GM12891 (cell line): ENCODE measurements around the gene HMBS.

Experiments used
- POLR2A ChIP-seq: IDR thresholded peaks from 2 replicates; pipeline ENCODE4 v1.6.1; 2011; ENCODE audit warnings: low read depth, low read length, control low read depth
- POLR2AphosphoS5 ChIP-seq: IDR thresholded peaks from 2 replicates; pipeline ENCODE4 v1.6.1; 2011; ENCODE audit warnings: low read depth, low read length, control low read depth
- POU2F2 ChIP-seq: IDR thresholded peaks from 2 replicates; pipeline ENCODE4 v1.6.1; 2011; ENCODE audit warnings: low read depth, mild to moderate bottlenecking, control low read depth, low read length, moderate library complexity
- SPI1 ChIP-seq: IDR thresholded peaks from 2 replicates; pipeline ENCODE4 v1.6.1; 2011; ENCODE audit warnings: low read depth, low read length, control low read depth
- TAF1 ChIP-seq: IDR thresholded peaks from 2 replicates; pipeline ENCODE4 v1.6.1; 2011; ENCODE audit warnings: low read depth, low read length, control low read depth

DNA sequence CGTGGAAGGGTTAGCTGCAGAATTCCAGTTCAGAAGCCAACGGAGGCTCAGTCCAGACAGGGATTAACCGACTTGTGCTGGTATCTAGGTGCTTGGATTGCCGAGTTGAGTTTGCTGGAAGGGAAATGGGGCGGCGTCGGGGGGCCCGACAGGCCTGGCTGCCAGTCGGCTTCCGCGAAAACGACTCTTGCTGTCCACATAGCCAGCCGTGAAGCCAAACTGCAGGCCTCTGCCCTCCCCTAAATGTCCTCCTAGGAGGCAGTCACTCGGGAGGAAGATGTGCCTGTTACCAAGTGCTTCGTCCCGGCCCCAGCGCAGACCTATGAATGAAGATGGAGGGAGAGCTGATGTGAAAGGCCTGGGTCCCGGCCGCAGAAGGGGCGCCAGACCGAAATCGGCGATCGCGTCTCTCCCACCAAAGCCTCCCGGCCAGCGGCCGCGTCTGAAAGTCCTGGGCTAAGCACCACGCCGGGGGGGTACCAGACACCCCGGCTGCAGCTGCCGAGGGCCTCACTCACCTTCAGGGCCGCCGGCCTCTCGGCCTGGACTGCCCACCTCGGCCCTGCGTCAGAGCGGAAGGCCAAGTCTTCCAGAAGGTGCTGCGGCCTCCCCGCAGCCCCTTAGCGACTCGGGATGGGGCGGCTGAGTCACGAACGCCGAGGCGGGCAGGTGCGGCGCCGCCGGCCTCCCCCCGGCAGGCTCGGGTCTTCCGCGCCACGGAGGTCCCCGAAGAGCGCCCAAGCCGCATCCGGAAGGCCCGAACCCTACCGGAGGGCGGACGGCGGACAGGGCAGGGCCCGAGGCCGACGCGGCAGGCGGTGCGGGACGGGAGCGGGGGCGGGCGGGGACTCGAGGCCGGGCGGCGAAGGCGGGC, 9.5 kb downstream of the HMBS start:
- TF ChIP-seq TAF1 (no peak), POLR2AphosphoS5 (no peak; the same call in 1 of the 2 replicates), POLR2A (no peak), POU2F2 (no peak), SPI1 (no peak)
